ENCODE data around the gene GRIK4.

DNA sequence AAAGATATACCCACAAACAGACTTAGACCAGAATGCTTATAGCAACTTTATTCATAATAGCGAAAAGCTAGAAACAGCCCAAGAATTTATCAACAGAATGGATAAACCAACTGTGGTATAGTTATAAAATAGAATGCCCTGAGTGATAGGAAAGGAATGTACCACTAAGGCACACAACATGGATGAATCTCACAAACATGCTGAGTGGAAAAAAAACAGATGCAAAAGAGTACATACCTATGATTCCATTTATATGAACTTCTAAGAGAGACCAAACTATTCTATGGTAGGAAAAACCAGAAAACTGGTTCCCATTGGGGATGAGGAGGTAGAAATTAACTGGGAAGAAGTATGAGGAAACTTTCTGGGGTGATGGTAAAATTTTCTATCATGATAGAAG is 40.4 kb upstream of the GRIK4 start:
- TF ChIP-seq, protein P1, sequence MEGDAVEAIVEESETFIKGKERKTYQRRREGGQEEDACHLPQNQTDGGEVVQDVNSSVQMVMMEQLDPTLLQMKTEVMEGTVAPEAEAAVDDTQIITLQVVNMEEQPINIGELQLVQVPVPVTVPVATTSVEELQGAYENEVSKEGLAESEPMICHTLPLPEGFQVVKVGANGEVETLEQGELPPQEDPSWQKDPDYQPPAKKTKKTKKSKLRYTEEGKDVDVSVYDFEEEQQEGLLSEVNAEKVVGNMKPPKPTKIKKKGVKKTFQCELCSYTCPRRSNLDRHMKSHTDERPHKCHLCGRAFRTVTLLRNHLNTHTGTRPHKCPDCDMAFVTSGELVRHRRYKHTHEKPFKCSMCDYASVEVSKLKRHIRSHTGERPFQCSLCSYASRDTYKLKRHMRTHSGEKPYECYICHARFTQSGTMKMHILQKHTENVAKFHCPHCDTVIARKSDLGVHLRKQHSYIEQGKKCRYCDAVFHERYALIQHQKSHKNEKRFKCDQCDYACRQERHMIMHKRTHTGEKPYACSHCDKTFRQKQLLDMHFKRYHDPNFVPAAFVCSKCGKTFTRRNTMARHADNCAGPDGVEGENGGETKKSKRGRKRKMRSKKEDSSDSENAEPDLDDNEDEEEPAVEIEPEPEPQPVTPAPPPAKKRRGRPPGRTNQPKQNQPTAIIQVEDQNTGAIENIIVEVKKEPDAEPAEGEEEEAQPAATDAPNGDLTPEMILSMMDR (conservative IDR thresholded peaks at IDR 0.05; ENCODE audit: low read length) = no peak
- no peak for TF ChIP-seq EZH2phosphoT487 (IDR thresholded peaks at IDR 0.05; ENCODE audit: borderline replicate concordance, low read depth, low read length)

Data from OCI-LY7 (cell line).